Stimulated activated naive B cell treated with anti-CD40 and anti-IgM and Interleukin-4, amounts not matched to agents 10 μg/mL and 1 μg/mL and 100 μg/mL, for 72 hours (primary cell): ENCODE measurements around the gene HOXA5.
A peak's percentile ranks its signal among the peaks of the same experiment; 100 is the strongest.

Source experiments
- ATAC-seq, 2 donors: fragments of 150-1000 bp; cut with Tn5 transposase; replicated peaks; 2 replicates each; pipeline ENCODE4 v1.10.0; 2021; ENCODE audit warnings: moderate library complexity in 1 of 2
- DNase-seq: peaks from one replicate; pipeline ENCODE4 v3.0.0; 2021
- H3K27ac Mint-ChIP-seq: one replicate; pipeline ENCODE4 v1.8.0; 2022; ENCODE audit warnings: mild to moderate bottlenecking, mixed read lengths
- H3K27me3 Mint-ChIP-seq, 2 donors: one replicate each; pipeline ENCODE4 v1.8.0; 2022; ENCODE audit warnings: mixed read lengths in 2 of 2
- H3K36me3 Mint-ChIP-seq, 2 donors: one replicate each; pipeline ENCODE4 v1.8.0; 2022; ENCODE audit warnings: mixed read lengths in 2 of 2, mild to moderate bottlenecking in 1 of 2
- H3K4me1 Mint-ChIP-seq, 2 donors: one replicate each; pipeline ENCODE4 v1.8.0; 2022; ENCODE audit warnings: mixed read lengths in 2 of 2, mild to moderate bottlenecking in 1 of 2
- H3K4me3 Mint-ChIP-seq, 2 donors: one replicate each; pipeline ENCODE4 v1.8.0; 2022; ENCODE audit warnings: mild to moderate bottlenecking in 2 of 2, mixed read lengths in 2 of 2, moderate library complexity in 1 of 2
- H3K9me3 Mint-ChIP-seq, 2 donors: one replicate each; pipeline ENCODE4 v1.8.0; 2022; ENCODE audit warnings: mixed read lengths in 2 of 2, mild to moderate bottlenecking in 1 of 2

Gene HOXA5

GRCh38 chr7:27185013-27185853 is 41.8 kb upstream of the HOXA5 start, which contains the start of gene HOXA11:
Gene HOXA11, minus strand, starts transcription at chr7:27185232. Its CDS starts 88 bp downstream, at chr7:27185144.
- H3K4me1 Mint-ChIP-seq = peaks cover 35 to 48% of the 10 kb centered on the region in 2 donors
- H3K9me3 Mint-ChIP-seq = no peaks in the 10 kb centered on the region
- peak within 1 kb of the TSS; percentile 75 to 76 for H3K4me3 Mint-ChIP-seq
- peaks cover 63 to 88% of the 10 kb centered on the region in 2 donors for H3K27me3 Mint-ChIP-seq
- DNase-seq (no peak), ATAC-seq (no peak)
- H3K36me3 Mint-ChIP-seq = peaks cover 9 to 10% of the 10 kb centered on the region in 2 donors
- H3K27ac Mint-ChIP-seq = peak within 1 kb of the TSS; percentile 98

DNA sequence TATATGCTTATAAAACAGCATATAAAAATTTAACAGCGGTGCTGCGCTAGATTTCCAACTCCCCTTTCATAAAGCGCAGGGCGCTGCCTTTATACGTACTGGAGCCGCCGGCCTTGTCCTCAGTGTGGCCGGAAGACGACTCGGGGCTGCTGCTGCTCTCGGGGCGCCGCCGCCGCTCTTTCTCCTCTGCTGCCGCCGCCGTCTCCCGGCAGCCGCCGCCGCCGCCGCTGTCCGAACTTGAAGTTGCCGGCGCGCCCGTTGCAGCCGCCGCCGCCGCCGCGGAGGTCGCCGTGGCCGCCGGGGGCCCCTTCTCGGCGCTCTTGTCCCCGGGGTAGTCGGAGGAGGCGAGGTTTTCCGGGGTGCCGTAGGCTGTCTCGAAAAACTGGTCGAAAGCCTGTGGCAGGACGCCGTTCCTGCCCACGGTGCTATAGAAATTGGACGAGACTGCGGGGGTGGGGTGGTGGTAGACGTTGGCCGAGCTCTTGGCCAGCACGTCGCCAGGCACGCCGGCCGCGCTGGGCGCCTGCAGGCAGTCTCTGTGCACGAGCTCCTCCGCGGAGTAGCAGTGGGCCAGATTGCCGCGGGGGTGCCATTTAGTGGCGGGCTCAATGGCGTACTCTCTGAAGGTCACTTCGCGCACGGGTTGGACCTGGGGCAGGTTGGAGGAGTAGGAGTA is 41.0 kb upstream of the HOXA5 start:
- no peak for DNase-seq
- H3K4me1 Mint-ChIP-seq = peaks cover 34 to 51% of the 10 kb centered on the region in 2 donors
- no peaks in the 10 kb centered on the region for H3K9me3 Mint-ChIP-seq

DNA sequence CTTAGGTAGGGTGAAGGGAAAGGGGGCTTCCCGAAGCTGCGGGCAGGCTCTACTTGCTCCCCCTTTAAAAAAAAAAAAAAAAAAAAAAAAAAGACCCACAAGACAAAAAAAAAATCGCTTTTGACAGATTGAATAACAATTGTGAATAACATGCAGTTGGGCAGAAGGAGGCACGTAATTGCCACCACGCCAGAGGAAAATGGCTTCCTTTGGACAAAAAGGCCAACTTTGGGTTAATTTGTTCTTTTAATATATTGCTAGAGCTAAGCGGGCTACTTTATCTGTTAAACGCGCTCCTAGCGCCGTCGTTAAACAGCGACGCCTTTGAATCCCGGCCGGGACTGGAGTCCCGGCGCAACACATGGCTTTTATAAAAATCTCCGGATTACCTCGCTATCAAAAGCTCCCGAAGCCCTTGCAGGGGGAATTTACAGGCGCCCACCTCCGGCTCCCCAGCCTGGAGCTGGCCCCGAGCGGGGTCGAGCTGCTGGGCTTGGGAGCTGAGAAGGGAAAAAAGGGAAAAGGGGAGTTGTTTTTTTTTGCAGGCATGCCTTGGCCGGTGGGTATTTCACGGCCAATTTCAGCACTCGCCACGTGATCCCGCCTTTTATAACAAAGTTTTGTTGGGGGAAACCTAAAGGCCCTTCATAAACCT is 40.3 kb upstream of the HOXA5 start:
- H3K4me1 Mint-ChIP-seq = peaks cover 31 to 47% of the 10 kb centered on the region in 2 donors

More for the DNA sequence above, 41.0 kb upstream of the HOXA5 start:
- no peak for ATAC-seq
- Mint-ChIP-seq H3K27me3 (peaks cover 63 to 88% of the 10 kb centered on the region in 2 donors), H3K27ac (peak overlapping the region; percentile 98), H3K36me3 (peaks cover 6 to 10% of the 10 kb centered on the region in 2 donors), H3K4me3 (peak overlapping the region; percentile 75 to 76)

GRCh38 chr7:27182861-27183681 is 39.6 kb upstream of the HOXA5 start:
- Mint-ChIP-seq H3K27ac (peak overlapping the region; percentile 52), H3K4me3 (peak overlapping the region in 1 of 2 donors; percentile 19), H3K9me3 (no peaks in the 10 kb centered on the region), H3K4me1 (peaks cover 23 to 40% of the 10 kb centered on the region in 2 donors), H3K27me3 (peaks cover 58 to 88% of the 10 kb centered on the region in 2 donors), H3K36me3 (peaks cover 6 to 10% of the 10 kb centered on the region in 2 donors)
- DNase-seq (no peak), ATAC-seq (no peak)

More for the DNA sequence above, 40.3 kb upstream of the HOXA5 start:
- DNase-seq (no peak), ATAC-seq (no peak)
- Mint-ChIP-seq H3K9me3 (no peaks in the 10 kb centered on the region), H3K27me3 (peaks cover 62 to 88% of the 10 kb centered on the region in 2 donors), H3K27ac (peak overlapping the region; percentile 83), H3K36me3 (peaks cover 6 to 10% of the 10 kb centered on the region in 2 donors), H3K4me3 (peak overlapping the region; percentile 75 to 76)

DNA sequence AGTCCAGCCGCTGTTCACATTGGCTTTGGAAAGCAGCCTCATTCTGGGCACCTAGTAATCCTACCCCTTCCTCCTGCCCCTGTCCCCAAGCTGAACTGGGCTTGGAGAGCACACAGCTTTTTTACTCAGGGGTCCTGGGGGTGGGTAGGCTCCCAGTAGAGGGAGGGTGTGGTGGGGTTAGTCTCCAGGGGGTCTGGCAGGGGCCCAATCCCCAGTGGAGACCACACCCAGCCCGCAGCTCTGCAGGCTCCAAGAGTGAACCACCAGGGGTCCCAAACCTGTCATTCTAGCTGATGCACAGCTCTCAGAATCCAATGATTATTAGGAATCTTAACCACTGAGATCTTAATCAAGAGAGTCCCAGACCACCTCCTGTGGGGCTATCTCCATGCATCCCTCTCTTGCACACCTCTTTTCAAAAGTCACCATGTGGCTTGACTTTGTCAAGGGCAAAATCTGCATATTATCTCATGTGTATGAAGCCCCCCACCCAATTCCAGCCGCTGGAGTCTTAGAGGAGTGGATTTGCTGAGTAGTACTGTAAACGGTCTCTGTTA is 38.9 kb upstream of the HOXA5 start:
- Mint-ChIP-seq H3K27ac (no peak overlapping the region), H3K27me3 (peaks cover 57 to 88% of the 10 kb centered on the region in 2 donors), H3K4me1 (peaks cover 19 to 35% of the 10 kb centered on the region in 2 donors), H3K36me3 (peaks cover 6 to 10% of the 10 kb centered on the region in 2 donors), H3K4me3 (no peak overlapping the region), H3K9me3 (no peaks in the 10 kb centered on the region)
- DNase-seq (no peak), ATAC-seq (no peak)

- H3K9me3 Mint-ChIP-seq = no peaks in the 10 kb centered on the region
- H3K27me3 Mint-ChIP-seq = peaks cover 58 to 89% of the 10 kb centered on the region in 2 donors
- no peak overlapping the region for H3K4me3 Mint-ChIP-seq
- ATAC-seq (no peak), DNase-seq (no peak)
- peaks cover 6 to 10% of the 10 kb centered on the region in 2 donors for H3K36me3 Mint-ChIP-seq
- no peak overlapping the region for H3K27ac Mint-ChIP-seq
- H3K4me1 Mint-ChIP-seq = peaks cover 17 to 35% of the 10 kb centered on the region in 2 donors
Observed at GRCh38 chr7:27181795-27182275, 38.4 kb upstream of the HOXA5 start.

- Mint-ChIP-seq H3K27me3 (peaks cover 58 to 90% of the 10 kb centered on the region in 2 donors), H3K4me1 (peaks cover 12 to 27% of the 10 kb centered on the region in 2 donors), H3K4me3 (peak overlapping the region in 1 of 2 donors; percentile 51), H3K9me3 (no peaks in the 10 kb centered on the region), H3K36me3 (peaks cover under 1 to 6% of the 10 kb centered on the region in 2 donors), H3K27ac (no peak overlapping the region)
- ATAC-seq (no peak), DNase-seq (no peak)
Observed at GRCh38 chr7:27180431-27181420, 37.2 kb upstream of the HOXA5 start.

GRCh38 chr7:27179503-27180430 is 36.3 kb upstream of the HOXA5 start:
- peaks cover 8 to 21% of the 10 kb centered on the region in 2 donors for H3K4me1 Mint-ChIP-seq
- H3K27ac Mint-ChIP-seq = peak overlapping the region; percentile 63
- peak overlapping the region; percentile 47 to 68 for H3K4me3 Mint-ChIP-seq
- DNase-seq = no peak
- H3K36me3 Mint-ChIP-seq = peaks cover 0 to 1% of the 10 kb centered on the region in 2 donors
- H3K27me3 Mint-ChIP-seq = peaks cover 56 to 90% of the 10 kb centered on the region in 2 donors
- ATAC-seq = peak; percentile 49 to 69
- H3K9me3 Mint-ChIP-seq = no peaks in the 10 kb centered on the region

- no peak for DNase-seq
- H3K4me1 Mint-ChIP-seq = peaks cover 6 to 24% of the 10 kb centered on the region in 2 donors
- no peak overlapping the region for H3K4me3 Mint-ChIP-seq
- ATAC-seq = no peak
- H3K36me3 Mint-ChIP-seq = no peaks in the 10 kb centered on the region
- peak overlapping the region; percentile 14 for H3K27ac Mint-ChIP-seq
- H3K9me3 Mint-ChIP-seq = no peaks in the 10 kb centered on the region
- H3K27me3 Mint-ChIP-seq = peaks cover 55 to 86% of the 10 kb centered on the region in 2 donors
Observed at GRCh38 chr7:27179030-27179429, 35.5 kb upstream of the HOXA5 start.

- no peak overlapping the region for H3K27ac Mint-ChIP-seq
- no peaks in the 10 kb centered on the region for H3K36me3 Mint-ChIP-seq
- H3K9me3 Mint-ChIP-seq = no peaks in the 10 kb centered on the region
- no peak overlapping the region for H3K4me3 Mint-ChIP-seq
- DNase-seq = no peak
- no peak for ATAC-seq
- H3K4me1 Mint-ChIP-seq = peaks cover 6 to 27% of the 10 kb centered on the region in 2 donors
- peaks cover 55 to 84% of the 10 kb centered on the region in 2 donors for H3K27me3 Mint-ChIP-seq
Observed at GRCh38 chr7:27178366-27178765, 34.9 kb upstream of the HOXA5 start.

GRCh38 chr7:27177795-27178320 is 34.4 kb upstream of the HOXA5 start:
- H3K36me3 Mint-ChIP-seq = no peaks in the 10 kb centered on the region
- no peaks in the 10 kb centered on the region for H3K9me3 Mint-ChIP-seq
- peaks cover 54 to 81% of the 10 kb centered on the region in 2 donors for H3K27me3 Mint-ChIP-seq
- DNase-seq = no peak
- no peak overlapping the region for H3K4me3 Mint-ChIP-seq
- no peak overlapping the region for H3K27ac Mint-ChIP-seq
- ATAC-seq = no peak
- H3K4me1 Mint-ChIP-seq = peaks cover 7 to 27% of the 10 kb centered on the region in 2 donors
